Endodermal cell (in vitro differentiated cells): ENCODE results near the gene LINC00305. TPM values are rescaled to one million over a fixed set of nuclear protein-coding genes. Genes with fewer than 3 reads are reported as not detected.

Source experiments
- DNase-seq: peaks from one replicate; pipeline ENCODE4 v3.0.0-alpha.2; 2017
- H3K27ac ChIP-seq: 2 replicates; pipeline ENCODE4 v1.5.1; 2013; ENCODE audit warnings: mild to moderate bottlenecking, low read depth, low read length, moderate library complexity
- H3K27me3 ChIP-seq: 2 replicates; pipeline ENCODE4 v1.6.1; 2013; ENCODE audit warnings: mild to moderate bottlenecking, low read length, moderate library complexity; ENCODE audit not compliant: insufficient read depth, control insufficient read depth, poor library complexity, severe bottlenecking
- H3K36me3 ChIP-seq: 2 replicates; pipeline ENCODE4 v1.7.0; 2013; ENCODE audit warnings: mild to moderate bottlenecking, low read length, moderate library complexity; ENCODE audit not compliant: control insufficient read depth, insufficient read depth
- H3K4me1 ChIP-seq: one replicate; pipeline ENCODE4 v1.7.0; 2013; ENCODE audit warnings: low read length; ENCODE audit not compliant: control insufficient read depth, insufficient read depth
- H3K4me3 ChIP-seq: 2 replicates; pipeline ENCODE4 v1.5.1; 2013; ENCODE audit warnings: mild to moderate bottlenecking, low read length, moderate library complexity
- H3K9ac ChIP-seq: 2 replicates; pipeline ENCODE4 v1.6.1; 2013; ENCODE audit warnings: mild to moderate bottlenecking, low read length, moderate library complexity; ENCODE audit not compliant: poor library complexity, severe bottlenecking; ENCODE audit errors: extremely low read depth
- H3K9me3 ChIP-seq: 2 replicates; pipeline ENCODE4 v1.6.1; 2013; ENCODE audit warnings: mild to moderate bottlenecking, low read length, moderate library complexity; ENCODE audit not compliant: control insufficient read depth
- H3K27ac Mint-ChIP-seq: 2 replicates; pipeline ENCODE4 v1.8.0; 2020; ENCODE audit warnings: mixed read lengths
- H3K27me3 Mint-ChIP-seq: 2 replicates; pipeline ENCODE4 v1.8.0; 2021; ENCODE audit warnings: mild to moderate bottlenecking, mixed read lengths; ENCODE audit not compliant: insufficient read depth
- H3K36me3 Mint-ChIP-seq: 2 replicates; pipeline ENCODE4 v1.8.0; 2020; ENCODE audit warnings: low read depth, mixed read lengths
- H3K4me1 Mint-ChIP-seq: 2 replicates; pipeline ENCODE4 v1.8.0; 2020; ENCODE audit warnings: mixed read lengths
- H3K4me3 Mint-ChIP-seq: 2 replicates; pipeline ENCODE4 v1.8.0; 2020; ENCODE audit warnings: mild to moderate bottlenecking, moderate library complexity, mixed read lengths
- H3K9me3 Mint-ChIP-seq: 2 replicates; pipeline ENCODE4 v1.8.0; 2020; ENCODE audit warnings: mild to moderate bottlenecking, mixed read lengths
- CTCF ChIP-seq: fragments of 200-600 bp; sonication (generic); conservative IDR thresholded peaks from 2 replicates; pipeline ENCODE4 v1.5.0; 2021; ENCODE audit warnings: antibody characterized with exemption, mild to moderate bottlenecking
- whole genome bisulfite sequencing, 2 experiments: methylation state at CpG; one replicate each; pipeline versions ENCODE4 v1.1.5 to v1.1.7; 2013; ENCODE audit warnings: missing lambda C conversion rate in 2 of 2, mixed read lengths in 1 of 2; ENCODE audit not compliant: insufficient coverage in 1 of 2, insufficient read length in 1 of 2; 5-methylcytosine and 5-hydroxymethylcytosine counted together
- total RNA-seq, 2 donors: library from RNA; stranded (reverse); fragmentation: NEBNext Ultra II Directional in 1 of 2; extraction: Animal tissue kit (Norgen Biotek cat#: 25700) in 1 of 2; gene quantifications; 2 replicates in 1 of 2; 3 replicates in 1 of 2; pipeline ENCODE4 v1.2.1, GENCODE V29; 2021

The LINC00305 gene
- total RNA-seq, 2 donors from 2014 or later, result not detected

GRCh38 chr18:64164883-64165282 is 16.0 kb upstream of the LINC00305 start:
- no peak for DNase-seq
- H3K9me3 Mint-ChIP-seq, result no peaks in the 10 kb centered on the region
- no peak overlapping the region for H3K4me3 ChIP-seq

GRCh38 chr18:64149916-64150438 is 1.1 kb upstream of the LINC00305 start:
- Histone ChIP-seq H3K9ac (no peak overlapping the region), H3K27me3 (no peaks in the 10 kb centered on the region), H3K36me3 (no peaks in the 10 kb centered on the region), H3K9me3 (no peaks in the 10 kb centered on the region), H3K4me3 (no peak overlapping the region), H3K27ac (no peak overlapping the region), H3K4me1 (no peaks in the 10 kb centered on the region)
- Mint-ChIP-seq H3K4me1 (peaks cover 3% of the 10 kb centered on the region), H3K36me3 (no peaks in the 10 kb centered on the region), H3K4me3 (no peak overlapping the region), H3K27ac (no peak overlapping the region), H3K27me3 (no peaks in the 10 kb centered on the region), H3K9me3 (no peaks in the 10 kb centered on the region)
- WGBS, 2 experiments, result 93 to 98% methylated on average over 7 to 11 of the region's 11 CpGs
- DNase-seq, result no peak
- TF ChIP-seq CTCF, result no peak

More at GRCh38 chr18:64164883-64165282, 16.0 kb upstream of the LINC00305 start:
- Histone ChIP-seq H3K27me3 (no peaks in the 10 kb centered on the region), H3K27ac (no peak overlapping the region), H3K9ac (no peak overlapping the region), H3K9me3 (no peaks in the 10 kb centered on the region), H3K4me1 (no peaks in the 10 kb centered on the region), H3K36me3 (no peaks in the 10 kb centered on the region)
- Mint-ChIP-seq H3K4me3 (no peak overlapping the region), H3K36me3 (no peaks in the 10 kb centered on the region), H3K27me3 (no peaks in the 10 kb centered on the region), H3K27ac (no peak overlapping the region), H3K4me1 (peaks cover 9% of the 10 kb centered on the region)
- peak; percentile 61 for TF ChIP-seq CTCF
- whole genome bisulfite sequencing, 2 experiments, result 88 to 100% methylated on average over 2 to 4 of the region's 4 CpGs

- WGBS, 2 experiments, result 88% methylated on average over 1 of the region's 1 CpG; no CpG with 5 or more reads in 1 of the 2 experiments
- no peak overlapping the region for H3K4me3 Mint-ChIP-seq
- H3K9me3 Mint-ChIP-seq, result no peaks in the 10 kb centered on the region
- H3K27ac Mint-ChIP-seq, result no peak overlapping the region
- Histone ChIP-seq H3K9me3 (no peaks in the 10 kb centered on the region), H3K9ac (no peak overlapping the region), H3K27me3 (no peaks in the 10 kb centered on the region), H3K27ac (no peak overlapping the region), H3K36me3 (no peaks in the 10 kb centered on the region), H3K4me3 (no peak overlapping the region), H3K4me1 (no peaks in the 10 kb centered on the region)
- no peak for TF ChIP-seq CTCF
- no peaks in the 10 kb centered on the region for H3K36me3 Mint-ChIP-seq
- no peak for DNase-seq
- H3K4me1 Mint-ChIP-seq, result peaks cover 16% of the 10 kb centered on the region
- H3K27me3 Mint-ChIP-seq, result no peaks in the 10 kb centered on the region
These were observed 6.0 kb downstream of the LINC00305 start for GRCh38 chr18:64142904-64143303.
